ENCODE measurements around the gene ZFAND4. TPM values are rescaled to one million over a fixed set of nuclear protein-coding genes. Genes with fewer than 3 reads are reported as not detected.

The ZFAND4 gene
- total and polyA plus RNA-seq, 10 of the 15 experiments (the other 5 are each of a cell fraction or from before 2014, with no cell fraction given): 4.7 to 20.8 (median 12.8) TPM

DNA sequence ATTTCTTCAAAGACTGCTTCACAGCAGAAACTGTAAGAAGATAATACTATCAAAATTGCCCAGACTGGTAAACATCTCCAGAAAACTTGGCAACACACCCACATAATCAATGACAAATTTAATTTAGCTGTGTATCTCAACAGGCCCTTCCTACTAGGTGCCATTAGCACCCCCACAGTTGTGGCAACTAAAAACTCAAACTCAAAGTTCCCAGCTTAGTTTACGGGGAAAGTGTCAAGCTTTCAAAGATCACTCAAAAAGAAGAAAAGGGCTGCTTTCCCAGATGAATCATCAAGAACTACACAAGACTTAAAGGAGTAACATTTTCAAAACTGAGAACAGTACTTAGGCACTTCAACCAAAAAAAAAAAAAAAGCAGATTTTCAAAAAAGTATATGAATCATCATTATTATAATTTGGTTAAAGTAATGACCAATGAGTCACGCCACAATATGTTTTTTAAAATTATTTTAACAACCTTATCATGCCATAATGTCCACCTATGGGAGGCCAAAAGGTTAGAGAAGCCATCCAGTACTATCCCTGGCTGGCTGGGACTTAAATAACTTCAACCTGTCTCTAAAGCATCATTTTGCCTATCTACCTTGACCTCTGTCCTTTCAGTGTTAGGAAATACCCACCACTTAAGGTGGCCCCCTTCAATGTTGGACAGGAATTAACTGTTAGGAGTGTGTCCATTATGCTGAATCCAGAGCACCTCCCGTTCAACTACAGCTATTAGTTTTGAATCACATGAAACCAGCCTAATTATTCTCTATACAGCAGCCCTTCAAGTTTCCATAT is 90.8 kb downstream of the ZFAND4 start:
- in situ Hi-C loops (cut with MboI) (no loop called here), intact Hi-C loops (cut with micrococcal nuclease; ENCODE audit: unreplicated experiment) (no loop called here)
- Histone ChIP-seq H3K9me3 (replicated peaks; ENCODE audit: control insufficient read depth, insufficient read depth, low read length) (no peaks in the 10 kb centered on the region; the same call in 1 of the 3 replicates), H3K9ac (ENCODE audit: control insufficient read depth, insufficient read depth, low read length) (no peak overlapping the region), H2AFZ (ENCODE audit: control insufficient read depth, low read depth, low read length) (peak overlapping the region; percentile 30; the same call in 1 of the 2 replicates), H3K79me2 (ENCODE audit: control insufficient read depth, insufficient read depth, low read length) (peaks cover 11% of the 10 kb centered on the region), H3K4me1 (ENCODE audit: control insufficient read depth, insufficient read depth, low read length) (peaks cover 18% of the 10 kb centered on the region), H4K20me1 (ENCODE audit: control insufficient read depth, insufficient read depth) (no peaks in the 10 kb centered on the region), H3K36me3 (ENCODE audit: control insufficient read depth in 2 of 2, insufficient read depth in 2 of 2, low read length in 1 of 2) (no peaks in the 10 kb centered on the region), H3K4me3 (peak overlapping the region; percentile 7; the same call in 1 of the 2 replicates), H3K27ac (ENCODE audit: control insufficient read depth, insufficient read depth) (peak overlapping the region; percentile 95), H3K27me3 (replicated peaks in 1 of 2; ENCODE audit: control insufficient read depth in 2 of 2, insufficient read depth in 2 of 2, low read length in 1 of 2) (no peaks in the 10 kb centered on the region), H3K4me2 (ENCODE audit: control insufficient read depth, insufficient read depth) (peak overlapping the region; percentile 57)
- ATAC-seq (peak; percentile 14), DNase-seq (ENCODE audit: low read depth, low spot score) (no peak), FAIRE-seq (no peak)
- ChIA-PET POLR2A (interaction anchor here (1.7 kb wide), 1 partner anchor 12 kb away, joined by 7 read pairs; no protein-coding TSS in a partner anchor), SMC1A (ENCODE audit: uncharacterized antibody, unreplicated experiment) (interaction anchor here (1.1 to 3.0 kb wide), 11 partner anchors 10 to 120 kb away, joined by 3 to 21 read pairs (median 5); partner anchors contain the start of gene ZFAND4), CTCF (interaction anchor here (0.9 to 2.7 kb wide), 3 partner anchors 11 to 20 kb away, joined by 3 to 16 read pairs (median 3); no protein-coding TSS in a partner anchor), RAD21 (ENCODE audit: unreplicated experiment) (interaction anchor here (1.5 to 2.5 kb wide), 4 partner anchors 10 to 120 kb away, joined by 7 to 13 read pairs (median 8); partner anchors contain the start of gene ZFAND4)
- BruUV-seq (replicated peaks): no TSS peak
- TF ChIP-seq, protein P1, sequence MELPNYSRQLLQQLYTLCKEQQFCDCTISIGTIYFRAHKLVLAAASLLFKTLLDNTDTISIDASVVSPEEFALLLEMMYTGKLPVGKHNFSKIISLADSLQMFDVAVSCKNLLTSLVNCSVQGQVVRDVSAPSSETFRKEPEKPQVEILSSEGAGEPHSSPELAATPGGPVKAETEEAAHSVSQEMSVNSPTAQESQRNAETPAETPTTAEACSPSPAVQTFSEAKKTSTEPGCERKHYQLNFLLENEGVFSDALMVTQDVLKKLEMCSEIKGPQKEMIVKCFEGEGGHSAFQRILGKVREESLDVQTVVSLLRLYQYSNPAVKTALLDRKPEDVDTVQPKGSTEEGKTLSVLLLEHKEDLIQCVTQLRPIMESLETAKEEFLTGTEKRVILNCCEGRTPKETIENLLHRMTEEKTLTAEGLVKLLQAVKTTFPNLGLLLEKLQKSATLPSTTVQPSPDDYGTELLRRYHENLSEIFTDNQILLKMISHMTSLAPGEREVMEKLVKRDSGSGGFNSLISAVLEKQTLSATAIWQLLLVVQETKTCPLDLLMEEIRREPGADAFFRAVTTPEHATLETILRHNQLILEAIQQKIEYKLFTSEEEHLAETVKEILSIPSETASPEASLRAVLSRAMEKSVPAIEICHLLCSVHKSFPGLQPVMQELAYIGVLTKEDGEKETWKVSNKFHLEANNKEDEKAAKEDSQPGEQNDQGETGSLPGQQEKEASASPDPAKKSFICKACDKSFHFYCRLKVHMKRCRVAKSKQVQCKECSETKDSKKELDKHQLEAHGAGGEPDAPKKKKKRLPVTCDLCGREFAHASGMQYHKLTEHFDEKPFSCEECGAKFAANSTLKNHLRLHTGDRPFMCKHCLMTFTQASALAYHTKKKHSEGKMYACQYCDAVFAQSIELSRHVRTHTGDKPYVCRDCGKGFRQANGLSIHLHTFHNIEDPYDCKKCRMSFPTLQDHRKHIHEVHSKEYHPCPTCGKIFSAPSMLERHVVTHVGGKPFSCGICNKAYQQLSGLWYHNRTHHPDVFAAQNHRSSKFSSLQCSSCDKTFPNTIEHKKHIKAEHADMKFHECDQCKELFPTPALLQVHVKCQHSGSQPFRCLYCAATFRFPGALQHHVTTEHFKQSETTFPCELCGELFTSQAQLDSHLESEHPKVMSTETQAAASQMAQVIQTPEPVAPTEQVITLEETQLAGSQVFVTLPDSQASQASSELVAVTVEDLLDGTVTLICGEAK (IDR thresholded peaks at IDR 0.05; ENCODE audit: borderline replicate concordance): no peak
- WGBS (ENCODE audit: insufficient coverage, insufficient replicate concordance, low lambda C conversion rate, missing lambda C conversion rate): 0% methylated on average over 3 of the region's 3 CpGs
